Hepatocyte (in vitro differentiated cells): ENCODE data around the gene SCN4B.

Experiments used
- EZH2 ChIP-seq: fragments of 200-600 bp; sonication (generic); IDR thresholded peaks from 2 replicates; pipeline ENCODE4 v1.6.1; 2016; ENCODE audit warnings: antibody characterized with exemption, mild to moderate bottlenecking, borderline replicate concordance
- TF ChIP-seq, protein P1 (sequence below): fragments of 200-600 bp; sonication (generic); IDR thresholded peaks from 2 replicates; pipeline ENCODE4 v1.5.1; 2016; ENCODE audit warnings: antibody characterized with exemption, mild to moderate bottlenecking; ENCODE audit not compliant: poor library complexity

GRCh38 chr11:118109231-118109630 lies 43.4 kb downstream of the SCN4B start:
- TF ChIP-seq, protein P1, sequence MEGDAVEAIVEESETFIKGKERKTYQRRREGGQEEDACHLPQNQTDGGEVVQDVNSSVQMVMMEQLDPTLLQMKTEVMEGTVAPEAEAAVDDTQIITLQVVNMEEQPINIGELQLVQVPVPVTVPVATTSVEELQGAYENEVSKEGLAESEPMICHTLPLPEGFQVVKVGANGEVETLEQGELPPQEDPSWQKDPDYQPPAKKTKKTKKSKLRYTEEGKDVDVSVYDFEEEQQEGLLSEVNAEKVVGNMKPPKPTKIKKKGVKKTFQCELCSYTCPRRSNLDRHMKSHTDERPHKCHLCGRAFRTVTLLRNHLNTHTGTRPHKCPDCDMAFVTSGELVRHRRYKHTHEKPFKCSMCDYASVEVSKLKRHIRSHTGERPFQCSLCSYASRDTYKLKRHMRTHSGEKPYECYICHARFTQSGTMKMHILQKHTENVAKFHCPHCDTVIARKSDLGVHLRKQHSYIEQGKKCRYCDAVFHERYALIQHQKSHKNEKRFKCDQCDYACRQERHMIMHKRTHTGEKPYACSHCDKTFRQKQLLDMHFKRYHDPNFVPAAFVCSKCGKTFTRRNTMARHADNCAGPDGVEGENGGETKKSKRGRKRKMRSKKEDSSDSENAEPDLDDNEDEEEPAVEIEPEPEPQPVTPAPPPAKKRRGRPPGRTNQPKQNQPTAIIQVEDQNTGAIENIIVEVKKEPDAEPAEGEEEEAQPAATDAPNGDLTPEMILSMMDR = no peak
- TF ChIP-seq EZH2 = no peak
